ENCODE measurements around the gene BEX3.

DNA sequence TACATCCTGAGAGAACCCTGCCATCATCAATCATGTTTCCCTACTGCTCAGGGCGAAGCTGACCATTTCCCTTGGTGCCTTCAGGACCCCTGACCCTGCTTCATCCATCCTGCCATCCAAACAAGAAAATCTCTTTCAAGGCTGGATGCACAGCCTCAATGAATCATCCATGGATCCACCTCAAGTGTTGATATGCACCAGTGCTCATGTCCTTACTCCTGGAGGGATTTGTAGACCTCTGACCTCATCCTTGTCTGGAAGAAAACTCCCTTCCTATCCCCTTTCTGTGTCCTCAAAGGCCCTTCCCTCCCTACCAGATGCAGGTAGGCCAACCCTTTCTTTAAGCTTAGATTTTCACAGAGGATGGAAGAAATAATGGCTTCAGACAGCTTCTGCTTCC lies 24.6 kb downstream of the BEX3 start:
- TF ChIP-seq, protein P1, sequence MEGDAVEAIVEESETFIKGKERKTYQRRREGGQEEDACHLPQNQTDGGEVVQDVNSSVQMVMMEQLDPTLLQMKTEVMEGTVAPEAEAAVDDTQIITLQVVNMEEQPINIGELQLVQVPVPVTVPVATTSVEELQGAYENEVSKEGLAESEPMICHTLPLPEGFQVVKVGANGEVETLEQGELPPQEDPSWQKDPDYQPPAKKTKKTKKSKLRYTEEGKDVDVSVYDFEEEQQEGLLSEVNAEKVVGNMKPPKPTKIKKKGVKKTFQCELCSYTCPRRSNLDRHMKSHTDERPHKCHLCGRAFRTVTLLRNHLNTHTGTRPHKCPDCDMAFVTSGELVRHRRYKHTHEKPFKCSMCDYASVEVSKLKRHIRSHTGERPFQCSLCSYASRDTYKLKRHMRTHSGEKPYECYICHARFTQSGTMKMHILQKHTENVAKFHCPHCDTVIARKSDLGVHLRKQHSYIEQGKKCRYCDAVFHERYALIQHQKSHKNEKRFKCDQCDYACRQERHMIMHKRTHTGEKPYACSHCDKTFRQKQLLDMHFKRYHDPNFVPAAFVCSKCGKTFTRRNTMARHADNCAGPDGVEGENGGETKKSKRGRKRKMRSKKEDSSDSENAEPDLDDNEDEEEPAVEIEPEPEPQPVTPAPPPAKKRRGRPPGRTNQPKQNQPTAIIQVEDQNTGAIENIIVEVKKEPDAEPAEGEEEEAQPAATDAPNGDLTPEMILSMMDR (IDR thresholded peaks at IDR 0.05 in 8 of 11, conservative IDR thresholded peaks at IDR 0.05 in 3 of 11): no peak
- TF ChIP-seq POLR2A (IDR thresholded peaks at IDR 0.05) (no peak), POLR2AphosphoS5 (IDR thresholded peaks at IDR 0.05) (no peak)

All from spleen (tissue), 7 donors.